HPDE6-E6E7 (cell line): Measurements from ENCODE around the gene KIF3C.
"Not testable (repeated sequence)": the region's sequence is repeated elsewhere in the genome, so short reads cannot be mapped to it uniquely, and the experiment has no call there.

Experiments used
- DNase-seq: peaks from one replicate; pipeline ENCODE4 v3.0.0; 2011; ENCODE audit warnings: missing footprints; ENCODE audit errors: extremely low spot score

KIF3C gene

GRCh38 chr2:25999406-25999805, 17.1 kb upstream of the KIF3C start:
- not testable (repeated sequence) for DNase-seq

- not testable (repeated sequence) for DNase-seq
Measured at GRCh38 chr2:25998816-25999383, 16.6 kb upstream of the KIF3C start.

GRCh38 chr2:25996844-25997243, 14.5 kb upstream of the KIF3C start:
- no peak for DNase-seq

GRCh38 chr2:25994509-25994908, 12.2 kb upstream of the KIF3C start:
- no peak for DNase-seq

- no peak for DNase-seq
Measured at GRCh38 chr2:25993049-25993448, 10.8 kb upstream of the KIF3C start.

- DNase-seq: no peak
Measured at GRCh38 chr2:25992556-25992955, 10.3 kb upstream of the KIF3C start.

- no peak for DNase-seq
Measured at GRCh38 chr2:25991965-25992364, 9.7 kb upstream of the KIF3C start.

- DNase-seq: no peak
Measured at GRCh38 chr2:25989154-25989553, 6.9 kb upstream of the KIF3C start.

GRCh38 chr2:25988134-25988533, 5.8 kb upstream of the KIF3C start:
- no peak for DNase-seq

- DNase-seq: no peak
Measured at GRCh38 chr2:25983735-25984134, 1.4 kb upstream of the KIF3C start.

GRCh38 chr2:25982968-25983280, 627 bp upstream of the KIF3C start:
- no peak for DNase-seq

- DNase-seq: no peak
Measured at GRCh38 chr2:25981596-25982272, 563 bp downstream of the KIF3C start.

GRCh38 chr2:25980951-25981350, 1.3 kb downstream of the KIF3C start:
- no peak for DNase-seq

- DNase-seq: no peak
Measured at GRCh38 chr2:25980076-25980887, 2.0 kb downstream of the KIF3C start.

- DNase-seq: no peak
Measured at GRCh38 chr2:25979001-25979400, 3.3 kb downstream of the KIF3C start.

- DNase-seq: peak; percentile 78
Measured at GRCh38 chr2:25977768-25978167, 4.5 kb downstream of the KIF3C start.

- DNase-seq: no peak
Measured at GRCh38 chr2:25976983-25977741, 5.1 kb downstream of the KIF3C start.

GRCh38 chr2:25972049-25972823, 10.1 kb downstream of the KIF3C start:
- no peak for DNase-seq

GRCh38 chr2:25971596-25971995, 10.7 kb downstream of the KIF3C start:
- no peak for DNase-seq

GRCh38 chr2:25966531-25967270, 15.6 kb downstream of the KIF3C start:
- DNase-seq: no peak

GRCh38 chr2:25964891-25965290, 17.4 kb downstream of the KIF3C start:
- DNase-seq: no peak
